LNCaP clone FGC (cell line): ENCODE data around the gene GET4.
A peak's percentile ranks its signal among the peaks of the same experiment; 100 is the strongest.

ENCODE experiments used
- DNase-seq: peaks from one replicate; pipeline ENCODE4 v3.0.0-alpha.2; 2011; ENCODE audit warnings: low read depth
- H3K4me3 ChIP-seq: 2 replicates; pipeline ENCODE4 v1.5.1; 2011; ENCODE audit warnings: mild to moderate bottlenecking, low read depth, low read length, control low read depth
- CTCF ChIP-seq: IDR thresholded peaks from 2 replicates; pipeline ENCODE4 v1.5.1; 2012; ENCODE audit warnings: mild to moderate bottlenecking; ENCODE audit not compliant: control insufficient read depth, insufficient read depth; ENCODE audit errors: extremely low read depth

Gene GET4

GRCh38 chr7:876972-877311, 588 bp downstream of the GET4 start:
- no peak for DNase-seq
- TF ChIP-seq CTCF: no peak

GRCh38 chr7:877312-878232, 1.2 kb downstream of the GET4 start:
- DNase-seq: no peak
- peak overlapping the region; percentile 91 for H3K4me3 ChIP-seq
- no peak for TF ChIP-seq CTCF

More at GRCh38 chr7:876972-877311, 588 bp downstream of the GET4 start:
- H3K4me3 ChIP-seq: peak overlapping the region; percentile 91

GRCh38 chr7:879093-879492, 2.7 kb downstream of the GET4 start:
- no peak for DNase-seq
- TF ChIP-seq CTCF: no peak
- H3K4me3 ChIP-seq: peak overlapping the region; percentile 91; the same call in 1 of the 2 replicates

- no peak for DNase-seq
- no peak overlapping the region; the same call in 1 of the 2 replicates for H3K4me3 ChIP-seq
- TF ChIP-seq CTCF: no peak
Observed at GRCh38 chr7:879706-880105, 3.4 kb downstream of the GET4 start.

GRCh38 chr7:880450-880849, 4.1 kb downstream of the GET4 start:
- DNase-seq: no peak
- TF ChIP-seq CTCF: no peak
- H3K4me3 ChIP-seq: no peak overlapping the region

GRCh38 chr7:881441-882234, 5.3 kb downstream of the GET4 start:
- no peak for TF ChIP-seq CTCF
- H3K4me3 ChIP-seq: peak overlapping the region; percentile 36
- peak; percentile 93 for DNase-seq
